Endothelial cell (in vitro differentiated cells): Measurements from ENCODE around the gene KLC3. TPM values are rescaled to one million over a fixed set of nuclear protein-coding genes. Genes with fewer than 3 reads are reported as not detected.

ENCODE experiments used
- DNase-seq: peaks from one replicate; pipeline ENCODE4 v3.0.0; 2021; ENCODE audit warnings: low spot score
- H3K27ac Mint-ChIP-seq: one replicate; pipeline ENCODE4 v1.8.0; 2021; ENCODE audit warnings: mixed read lengths, inconsistent platforms; ENCODE audit not compliant: unreplicated experiment
- H3K27me3 Mint-ChIP-seq: one replicate; pipeline ENCODE4 v1.8.0; 2021; ENCODE audit warnings: mild to moderate bottlenecking, moderate library complexity, mixed read lengths, inconsistent platforms; ENCODE audit not compliant: unreplicated experiment
- H3K36me3 Mint-ChIP-seq: one replicate; pipeline ENCODE4 v1.8.0; 2021; ENCODE audit warnings: mild to moderate bottlenecking, low read depth, mixed read lengths, inconsistent platforms; ENCODE audit not compliant: unreplicated experiment
- H3K4me1 Mint-ChIP-seq: one replicate; pipeline ENCODE4 v1.8.0; 2021; ENCODE audit warnings: mild to moderate bottlenecking, mixed read lengths, inconsistent platforms; ENCODE audit not compliant: unreplicated experiment
- H3K4me3 Mint-ChIP-seq: one replicate; pipeline ENCODE4 v1.8.0; 2021; ENCODE audit warnings: mild to moderate bottlenecking, mixed read lengths, inconsistent platforms; ENCODE audit not compliant: unreplicated experiment
- H3K9me3 Mint-ChIP-seq: one replicate; pipeline ENCODE4 v1.8.0; 2021; ENCODE audit warnings: mixed read lengths, inconsistent platforms; ENCODE audit not compliant: unreplicated experiment
- total RNA-seq: library from RNA; stranded (reverse); fragmentation: NEBNext Ultra II Directional; extraction: Animal tissue kit (Norgen Biotek cat#: 25700); gene quantifications from one replicate; pipeline ENCODE4 v1.2.1, GENCODE V29; 2021; ENCODE audit not compliant: unreplicated experiment
- TF ChIP-seq, protein P1 (sequence below): fragments of 200-600 bp; sonication (generic); IDR thresholded peaks from one replicate; pipeline ENCODE4 v1.5.0; 2021; ENCODE audit warnings: antibody characterized with exemption; ENCODE audit not compliant: unreplicated experiment

Gene KLC3
- total RNA-seq, 1 donor from 2014 or later, result 0.44 TPM

DNA sequence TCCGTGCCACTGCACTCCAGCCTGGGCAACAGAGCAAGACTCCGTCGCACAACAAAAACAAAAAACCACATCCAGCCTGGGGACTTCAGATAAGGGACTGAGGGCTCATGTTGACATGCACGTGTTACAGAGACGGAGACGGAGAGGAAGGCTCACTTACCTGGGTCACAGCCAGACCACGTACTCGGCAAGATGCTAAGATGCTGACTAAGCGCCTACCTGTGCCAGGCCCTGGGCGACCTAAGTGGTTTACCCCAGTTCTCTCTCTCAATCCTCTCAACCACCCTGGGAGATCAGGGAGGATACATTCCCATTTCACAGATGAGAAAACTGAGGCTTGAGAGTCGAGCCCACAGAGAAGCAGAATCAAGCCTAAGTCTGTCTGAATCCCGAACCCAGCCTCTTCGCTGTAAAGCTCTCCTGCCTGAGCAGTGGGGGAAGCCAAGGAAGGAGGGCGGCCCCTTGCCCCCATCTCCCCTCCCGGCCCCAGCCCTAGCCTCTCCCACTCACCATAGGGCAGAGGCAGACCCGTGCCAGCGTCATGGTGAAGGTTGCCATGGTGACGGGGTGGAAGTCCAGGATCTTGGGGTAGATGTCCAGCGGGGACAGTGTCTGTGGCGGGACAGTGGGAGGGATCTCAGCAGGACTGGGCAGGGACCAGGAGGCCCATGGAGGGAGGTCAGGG is 16.4 kb downstream of the KLC3 start:
- Mint-ChIP-seq H3K27ac (no peak overlapping the region), H3K9me3 (no peaks in the 10 kb centered on the region)

GRCh38 chr19:45357445-45357783 is 16.9 kb downstream of the KLC3 start:
- no peak for DNase-seq
- TF ChIP-seq, protein P1, sequence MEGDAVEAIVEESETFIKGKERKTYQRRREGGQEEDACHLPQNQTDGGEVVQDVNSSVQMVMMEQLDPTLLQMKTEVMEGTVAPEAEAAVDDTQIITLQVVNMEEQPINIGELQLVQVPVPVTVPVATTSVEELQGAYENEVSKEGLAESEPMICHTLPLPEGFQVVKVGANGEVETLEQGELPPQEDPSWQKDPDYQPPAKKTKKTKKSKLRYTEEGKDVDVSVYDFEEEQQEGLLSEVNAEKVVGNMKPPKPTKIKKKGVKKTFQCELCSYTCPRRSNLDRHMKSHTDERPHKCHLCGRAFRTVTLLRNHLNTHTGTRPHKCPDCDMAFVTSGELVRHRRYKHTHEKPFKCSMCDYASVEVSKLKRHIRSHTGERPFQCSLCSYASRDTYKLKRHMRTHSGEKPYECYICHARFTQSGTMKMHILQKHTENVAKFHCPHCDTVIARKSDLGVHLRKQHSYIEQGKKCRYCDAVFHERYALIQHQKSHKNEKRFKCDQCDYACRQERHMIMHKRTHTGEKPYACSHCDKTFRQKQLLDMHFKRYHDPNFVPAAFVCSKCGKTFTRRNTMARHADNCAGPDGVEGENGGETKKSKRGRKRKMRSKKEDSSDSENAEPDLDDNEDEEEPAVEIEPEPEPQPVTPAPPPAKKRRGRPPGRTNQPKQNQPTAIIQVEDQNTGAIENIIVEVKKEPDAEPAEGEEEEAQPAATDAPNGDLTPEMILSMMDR, result no peak
- H3K9me3 Mint-ChIP-seq, result no peaks in the 10 kb centered on the region
- peaks cover 45% of the 10 kb centered on the region for H3K36me3 Mint-ChIP-seq
- no peak overlapping the region for H3K27ac Mint-ChIP-seq
- no peak overlapping the region for H3K4me3 Mint-ChIP-seq
- peaks cover 3% of the 10 kb centered on the region for H3K4me1 Mint-ChIP-seq
- H3K27me3 Mint-ChIP-seq, result peaks cover 2% of the 10 kb centered on the region

More for the DNA sequence above, 16.4 kb downstream of the KLC3 start:
- TF ChIP-seq, protein P1, result no peak
- Mint-ChIP-seq H3K4me1 (no peaks in the 10 kb centered on the region), H3K36me3 (peaks cover 41% of the 10 kb centered on the region), H3K4me3 (peak overlapping the region; percentile 42), H3K27me3 (peaks cover 2% of the 10 kb centered on the region)
- DNase-seq, result no peak

- no peaks in the 10 kb centered on the region for H3K9me3 Mint-ChIP-seq
- H3K4me3 Mint-ChIP-seq, result peak overlapping the region; percentile 39
- no peak for DNase-seq
- TF ChIP-seq, protein P1, result no peak
- H3K36me3 Mint-ChIP-seq, result peaks cover 43% of the 10 kb centered on the region
- H3K4me1 Mint-ChIP-seq, result peaks cover 3% of the 10 kb centered on the region
- H3K27me3 Mint-ChIP-seq, result peaks cover 4% of the 10 kb centered on the region
- no peak overlapping the region for H3K27ac Mint-ChIP-seq
These were observed 17.8 kb downstream of the KLC3 start for GRCh38 chr19:45358213-45358792.

DNA sequence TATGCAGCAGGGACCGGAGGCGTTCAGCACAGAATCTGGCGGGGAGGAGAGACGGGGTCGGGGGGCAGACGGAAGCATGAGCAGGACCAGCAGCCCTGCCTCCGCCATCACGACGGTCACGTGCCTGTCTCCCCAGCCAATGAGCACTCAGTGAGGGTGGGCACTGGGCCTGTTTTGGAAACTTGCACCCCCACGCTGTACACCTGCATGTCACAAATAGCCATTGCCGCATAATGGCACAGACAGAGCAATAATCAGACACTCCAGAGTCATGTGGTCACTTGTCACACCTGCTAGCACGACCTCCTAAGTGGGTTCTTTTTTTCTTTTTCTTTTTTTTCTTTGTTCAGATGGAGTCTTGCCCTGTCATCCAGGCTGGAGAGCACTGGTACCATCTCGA is 21.1 kb downstream of the KLC3 start:
- Mint-ChIP-seq H3K9me3 (no peaks in the 10 kb centered on the region), H3K27ac (peak overlapping the region; percentile 3), H3K27me3 (peaks cover 4% of the 10 kb centered on the region), H3K36me3 (peaks cover 30% of the 10 kb centered on the region), H3K4me1 (peaks cover 3% of the 10 kb centered on the region), H3K4me3 (no peak overlapping the region)
- no peak for DNase-seq
- TF ChIP-seq, protein P1, result no peak

- Mint-ChIP-seq H3K4me1 (peaks cover 3% of the 10 kb centered on the region), H3K36me3 (peaks cover 25% of the 10 kb centered on the region), H3K4me3 (no peak overlapping the region), H3K27ac (peak overlapping the region; percentile 3), H3K27me3 (peaks cover 4% of the 10 kb centered on the region), H3K9me3 (no peaks in the 10 kb centered on the region)
- no peak for DNase-seq
- TF ChIP-seq, protein P1, result no peak
These were observed 21.7 kb downstream of the KLC3 start for GRCh38 chr19:45362291-45362690.
